GM20000 (cell line): ENCODE measurements around the gene MID1.

ENCODE experiments used
- DNase-seq: peaks from one replicate; pipeline ENCODE4 v3.0.0; 2012; ENCODE audit warnings: low spot score
- TF ChIP-seq, protein P1 (sequence below): IDR thresholded peaks from 2 replicates; pipeline ENCODE4 v1.5.1; 2012; ENCODE audit warnings: mild to moderate bottlenecking, control low read depth; ENCODE audit errors: extremely low read depth, missing control alignments

The MID1 gene

GRCh38 chrX:10474510-10474909, 145.9 kb downstream of the MID1 start:
- TF ChIP-seq, protein P1, sequence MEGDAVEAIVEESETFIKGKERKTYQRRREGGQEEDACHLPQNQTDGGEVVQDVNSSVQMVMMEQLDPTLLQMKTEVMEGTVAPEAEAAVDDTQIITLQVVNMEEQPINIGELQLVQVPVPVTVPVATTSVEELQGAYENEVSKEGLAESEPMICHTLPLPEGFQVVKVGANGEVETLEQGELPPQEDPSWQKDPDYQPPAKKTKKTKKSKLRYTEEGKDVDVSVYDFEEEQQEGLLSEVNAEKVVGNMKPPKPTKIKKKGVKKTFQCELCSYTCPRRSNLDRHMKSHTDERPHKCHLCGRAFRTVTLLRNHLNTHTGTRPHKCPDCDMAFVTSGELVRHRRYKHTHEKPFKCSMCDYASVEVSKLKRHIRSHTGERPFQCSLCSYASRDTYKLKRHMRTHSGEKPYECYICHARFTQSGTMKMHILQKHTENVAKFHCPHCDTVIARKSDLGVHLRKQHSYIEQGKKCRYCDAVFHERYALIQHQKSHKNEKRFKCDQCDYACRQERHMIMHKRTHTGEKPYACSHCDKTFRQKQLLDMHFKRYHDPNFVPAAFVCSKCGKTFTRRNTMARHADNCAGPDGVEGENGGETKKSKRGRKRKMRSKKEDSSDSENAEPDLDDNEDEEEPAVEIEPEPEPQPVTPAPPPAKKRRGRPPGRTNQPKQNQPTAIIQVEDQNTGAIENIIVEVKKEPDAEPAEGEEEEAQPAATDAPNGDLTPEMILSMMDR, result no peak

DNA sequence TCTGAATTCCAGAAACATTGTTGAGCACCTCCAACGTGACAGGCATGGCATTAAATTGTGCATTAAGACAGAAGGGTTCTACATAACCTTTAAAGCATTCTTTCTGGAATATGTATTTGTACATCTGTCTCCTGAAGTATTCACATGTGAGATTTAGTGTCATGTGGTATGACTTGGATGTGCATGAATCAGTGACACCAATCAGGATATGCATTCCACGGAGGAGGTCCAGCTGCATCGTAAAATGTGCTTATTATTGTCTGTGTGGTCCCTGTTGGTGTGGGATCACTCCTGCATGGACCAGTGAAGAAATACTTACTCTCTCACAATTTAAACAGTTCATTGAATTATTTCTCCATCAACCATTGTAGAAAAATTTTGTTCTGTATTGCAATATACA, 149.0 kb downstream of the MID1 start:
- DNase-seq, result no peak
- TF ChIP-seq, protein P1, result no peak

More at GRCh38 chrX:10474510-10474909, 145.9 kb downstream of the MID1 start:
- DNase-seq, result no peak

GRCh38 chrX:10470009-10470408, 150.4 kb downstream of the MID1 start:
- TF ChIP-seq, protein P1, result no peak
- no peak for DNase-seq

DNA sequence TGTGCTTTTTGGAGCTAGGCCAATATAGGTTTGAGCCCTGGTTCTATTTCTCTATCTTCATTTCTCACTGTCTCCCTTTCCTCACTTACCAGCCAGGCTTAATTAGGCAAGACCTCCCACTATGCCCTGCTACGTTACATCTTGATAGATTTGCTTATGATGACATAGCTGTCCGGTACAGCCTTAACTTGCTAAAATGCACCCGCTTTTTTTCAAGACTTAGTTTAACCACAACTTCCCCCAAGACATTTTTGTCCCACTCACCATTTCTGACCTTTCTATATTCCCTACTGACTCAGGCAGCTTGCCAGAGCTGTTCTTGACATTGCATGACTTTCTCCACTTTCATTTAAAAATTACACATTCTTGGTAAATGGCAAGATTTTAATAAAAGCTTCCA, 152.6 kb downstream of the MID1 start:
- DNase-seq, result no peak
- TF ChIP-seq, protein P1, result no peak

DNA sequence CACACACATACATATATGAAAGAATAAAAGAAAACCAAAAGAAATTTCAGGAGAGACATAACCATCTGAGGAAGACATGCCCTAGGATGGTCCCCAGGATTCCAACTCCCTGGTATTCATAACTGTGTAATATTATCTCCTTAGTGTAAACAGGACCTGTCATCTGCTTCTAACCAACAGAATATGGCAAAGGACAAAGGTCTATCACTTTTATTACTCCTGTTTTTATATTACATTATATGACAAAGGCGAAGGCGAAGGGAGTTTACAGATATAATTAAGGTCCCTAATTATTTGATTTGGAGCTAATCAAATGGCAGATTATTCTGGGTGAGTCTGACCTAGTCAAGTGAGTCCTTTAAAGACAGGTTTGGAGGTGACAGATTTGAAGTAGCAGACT, 155.1 kb downstream of the MID1 start:
- TF ChIP-seq, protein P1, result no peak
- DNase-seq, result no peak

GRCh38 chrX:10457092-10457491, 163.3 kb downstream of the MID1 start:
- TF ChIP-seq, protein P1, result no peak
- DNase-seq, result no peak

- TF ChIP-seq, protein P1, result no peak
- no peak for DNase-seq
Observed at GRCh38 chrX:10453945-10454344, 166.4 kb downstream of the MID1 start.
